Stimulated activated CD8-positive, alpha-beta memory T cell treated with anti-CD3 and anti-CD28 coated beads, Interleukin-4, amount 100 ng/mL, for 1 hour (primary cell): ENCODE measurements around the gene HUS1.
"Not testable (repeated sequence)": the region's sequence is repeated elsewhere in the genome, so short reads cannot be mapped to it uniquely, and the experiment has no call there.

Experiments used
- DNase-seq, 2 donors: peaks; one replicate each; pipeline ENCODE4 v3.0.0-alpha.2; 2020; ENCODE audit warnings: low read depth in 2 of 2, low spot score in 1 of 2

HUS1 gene

GRCh38 chr7:47945261-47946015, 34.0 kb downstream of the HUS1 start:
- DNase-seq = peak; percentile 35 to 53

GRCh38 chr7:47944536-47945260, 34.7 kb downstream of the HUS1 start:
- no peak for DNase-seq

GRCh38 chr7:47943676-47944474, 35.5 kb downstream of the HUS1 start:
- DNase-seq = no peak

GRCh38 chr7:47942651-47943050, 36.8 kb downstream of the HUS1 start:
- not testable (repeated sequence) for DNase-seq

- no peak for DNase-seq
Observed at GRCh38 chr7:47942132-47942531, 37.3 kb downstream of the HUS1 start.

- DNase-seq = no peak
Observed at GRCh38 chr7:47941136-47941844, 38.1 kb downstream of the HUS1 start.

GRCh38 chr7:47940088-47941013, 39.1 kb downstream of the HUS1 start:
- DNase-seq = no peak

- DNase-seq = no peak
Observed at GRCh38 chr7:47939425-47940036, 39.9 kb downstream of the HUS1 start.

GRCh38 chr7:47938574-47939165, 40.7 kb downstream of the HUS1 start:
- no peak for DNase-seq

- no peak for DNase-seq
Observed at GRCh38 chr7:47937711-47938573, 41.5 kb downstream of the HUS1 start.

- DNase-seq = no peak
Observed at GRCh38 chr7:47937065-47937687, 42.2 kb downstream of the HUS1 start.

- DNase-seq = no peak
Observed at GRCh38 chr7:47936323-47936722, 43.1 kb downstream of the HUS1 start.

GRCh38 chr7:47935336-47935735, 44.1 kb downstream of the HUS1 start:
- no peak for DNase-seq

GRCh38 chr7:47934831-47935230, 44.6 kb downstream of the HUS1 start:
- DNase-seq = no peak

GRCh38 chr7:47933215-47933614, 46.2 kb downstream of the HUS1 start:
- no peak for DNase-seq

- DNase-seq = no peak
Observed at GRCh38 chr7:47932466-47933037, 46.9 kb downstream of the HUS1 start.

GRCh38 chr7:47932016-47932415, 47.4 kb downstream of the HUS1 start:
- DNase-seq = no peak
